HG03521 (cell line): ENCODE measurements around the gene TACC2.

ENCODE experiments used
- ATAC-seq: cut with Tn5 transposase; IDR thresholded peaks from one replicate; pipeline ENCODE4 v1.9.1; 2021; ENCODE audit warnings: mild to moderate bottlenecking, moderate library complexity; ENCODE audit not compliant: unreplicated experiment

Gene TACC2

GRCh38 chr10:122116331-122116730 lies 127.4 kb downstream of the TACC2 start:
- ATAC-seq: no peak

- ATAC-seq: no peak
Measured at GRCh38 chr10:122117475-122117874, 128.5 kb downstream of the TACC2 start.

- ATAC-seq: no peak
Measured at GRCh38 chr10:122120008-122120744, 131.2 kb downstream of the TACC2 start.

GRCh38 chr10:122121059-122121458 lies 132.1 kb downstream of the TACC2 start:
- no peak for ATAC-seq

- ATAC-seq: no peak
Measured at GRCh38 chr10:122122493-122122892, 133.5 kb downstream of the TACC2 start.

GRCh38 chr10:122123186-122123585 lies 134.2 kb downstream of the TACC2 start:
- ATAC-seq: no peak

GRCh38 chr10:122124342-122124741 lies 135.4 kb downstream of the TACC2 start:
- ATAC-seq: no peak

- no peak for ATAC-seq
Measured at GRCh38 chr10:122124808-122125207, 135.8 kb downstream of the TACC2 start.

- ATAC-seq: no peak
Measured at GRCh38 chr10:122126763-122127659, 138.0 kb downstream of the TACC2 start.

- ATAC-seq: no peak
Measured at GRCh38 chr10:122127943-122128342, 139.0 kb downstream of the TACC2 start.

- ATAC-seq: no peak
Measured at GRCh38 chr10:122128357-122128756, 139.4 kb downstream of the TACC2 start.

GRCh38 chr10:122130474-122131110 lies 141.6 kb downstream of the TACC2 start:
- no peak for ATAC-seq

- ATAC-seq: no peak
Measured at GRCh38 chr10:122132331-122132755, 143.4 kb downstream of the TACC2 start.

GRCh38 chr10:122132882-122133565 lies 144.1 kb downstream of the TACC2 start:
- ATAC-seq: no peak

- no peak for ATAC-seq
Measured at GRCh38 chr10:122135251-122136025, 146.5 kb downstream of the TACC2 start.

GRCh38 chr10:122138831-122139625 lies 150.1 kb downstream of the TACC2 start:
- ATAC-seq: no peak

- no peak for ATAC-seq
Measured at GRCh38 chr10:122139627-122140170, 150.7 kb downstream of the TACC2 start.

- ATAC-seq: no peak
Measured at GRCh38 chr10:122140461-122140902, 151.5 kb downstream of the TACC2 start.
